GM12878 (cell line): Measurements from ENCODE around the gene SDF4. TPM values are rescaled to one million over a fixed set of nuclear protein-coding genes. Genes with fewer than 3 reads are reported as not detected.

ENCODE experiments used
- BCL11A ChIP-seq: IDR thresholded peaks from 2 replicates; pipeline ENCODE4 v1.6.1; 2011; ENCODE audit warnings: low read depth, low read length
- CBX5 ChIP-seq: sonication (generic); IDR thresholded peaks from 2 replicates; pipeline ENCODE4 v1.6.1; 2016; ENCODE audit warnings: low read depth, moderate library complexity, mild to moderate bottlenecking, inconsistent platforms
- CHD4 ChIP-seq: fragments of 200-600 bp; sonication (generic); IDR thresholded peaks from 2 replicates; pipeline ENCODE4 v1.6.1; 2016; ENCODE audit warnings: mild to moderate bottlenecking
- E4F1 ChIP-seq: fragments of 450-650 bp; IDR thresholded peaks from 2 replicates; pipeline ENCODE4 v1.6.1; 2018; ENCODE audit warnings: borderline replicate concordance, mild to moderate bottlenecking; ENCODE audit not compliant: partially characterized antibody
- IKZF1 ChIP-seq: fragments of 450-650 bp; conservative IDR thresholded peaks from 2 replicates; pipeline ENCODE4 v1.6.1; 2017; ENCODE audit warnings: antibody characterized with exemption, mild to moderate bottlenecking
- IRF4 ChIP-seq: IDR thresholded peaks from 2 replicates; pipeline ENCODE4 v1.6.1; 2011; ENCODE audit warnings: low read depth, low read length
- KDM1A ChIP-seq: fragments of 200-600 bp; sonication (generic); IDR thresholded peaks from 2 replicates; pipeline ENCODE4 v1.6.1; 2016; ENCODE audit warnings: borderline replicate concordance
- MTA2 ChIP-seq: fragments of 450-650 bp; IDR thresholded peaks from 2 replicates; pipeline ENCODE4 v1.6.1; 2016; ENCODE audit warnings: low read depth, mild to moderate bottlenecking, moderate library complexity
- NBN ChIP-seq: fragments of 450-650 bp; IDR thresholded peaks from 2 replicates; pipeline ENCODE4 v1.6.1; 2016
- NR2F1 ChIP-seq: fragments of 450-650 bp; conservative IDR thresholded peaks from 2 replicates; pipeline ENCODE4 v1.6.1; 2017; ENCODE audit warnings: mild to moderate bottlenecking
- PBX3 ChIP-seq: IDR thresholded peaks from 2 replicates; pipeline ENCODE4 v1.6.1; 2011; ENCODE audit warnings: mild to moderate bottlenecking, low read depth, low read length, moderate library complexity; ENCODE audit not compliant: insufficient replicate concordance
- PKNOX1 ChIP-seq: fragments of 450-650 bp; IDR thresholded peaks from 2 replicates; pipeline ENCODE4 v1.6.1; 2016; ENCODE audit warnings: mild to moderate bottlenecking
- RFX5 ChIP-seq: IDR thresholded peaks from 2 replicates; pipeline ENCODE4 v1.6.1; 2011; ENCODE audit warnings: low read depth, low read length, improper control_type of control experiment
- SRF ChIP-seq, 2 experiments: IDR thresholded peaks; 2 replicates each; pipeline ENCODE4 v1.6.1; 2011; ENCODE audit warnings: low read depth in 2 of 2, low read length in 2 of 2, mild to moderate bottlenecking in 1 of 2, moderate library complexity in 1 of 2
- SUPT20H ChIP-seq: IDR thresholded peaks from 2 replicates; pipeline ENCODE4 v1.6.1; 2011; ENCODE audit warnings: low read depth, mild to moderate bottlenecking, low read length, moderate library complexity, borderline replicate concordance; ENCODE audit not compliant: control insufficient read depth
- SUZ12 ChIP-seq: fragments of 200-600 bp; sonication (generic); IDR thresholded peaks from one replicate; pipeline ENCODE4 v1.6.1; 2018; ENCODE audit warnings: antibody characterized with exemption, mild to moderate bottlenecking; ENCODE audit not compliant: unreplicated experiment
- TARDBP ChIP-seq: IDR thresholded peaks from 2 replicates; pipeline ENCODE4 v1.6.1; 2016; ENCODE audit warnings: borderline replicate concordance
- USF2 ChIP-seq: IDR thresholded peaks from 2 replicates; pipeline ENCODE4 v1.6.1; 2011; ENCODE audit warnings: low read depth, low read length, improper control_type of control experiment, borderline replicate concordance
- ZBTB11 ChIP-seq: fragments of 450-650 bp; formaldehyde crosslinking; IDR thresholded peaks from 2 replicates; pipeline ENCODE4 v1.5.0; 2022; ENCODE audit warnings: mild to moderate bottlenecking, missing genetic modification characterization
- ZNF207 ChIP-seq: fragments of 450-650 bp; IDR thresholded peaks from 2 replicates; pipeline ENCODE4 v1.6.1; 2014; ENCODE audit warnings: antibody characterized with exemption, mild to moderate bottlenecking, borderline replicate concordance
- ZNF274 ChIP-seq: IDR thresholded peaks from one replicate; pipeline ENCODE4 v1.8.0; 2011; ENCODE audit not compliant: insufficient read length, insufficient read depth
- ZNF622 ChIP-seq: fragments of 450-650 bp; IDR thresholded peaks from 2 replicates; pipeline ENCODE4 v1.6.1; 2017; ENCODE audit warnings: mild to moderate bottlenecking, inconsistent platforms
- polyA plus RNA-seq, 11 experiments: library from polyadenylated mRNA; depleted of rRNA in 4 of 11; unstranded in 6 of 11; stranded (reverse) in 5 of 11; fragments of >200 nt; fragmentation: Nextera tagmentation in 4 of 11; fragmentation: Illumina TruSeq in 1 of 11; extraction: Ambion mirVana in 4 of 11; extraction: Trizol in 1 of 11; gene quantifications; 1 replicate in 1 of 11; 2 replicates in 10 of 11; pipeline versions ENCODE4 v1.2.1 to v1.2.3, GENCODE V29; 2011 to 2016; ENCODE audit warnings: inconsistent platforms in 2 of 11, missing spikeins in 2 of 11, low read depth in 1 of 11
- total RNA-seq, 4 experiments: library from RNA; depleted of rRNA in 3 of 4; stranded (reverse); fragments of >200 nt in 3 of 4; fragmentation: Illumina TruSeq in 1 of 4; extraction: Trizol in 1 of 4; gene quantifications; 2 replicates each; pipeline versions ENCODE4 v1.2.1 to v1.2.3, GENCODE V29; 2013 to 2021

The SDF4 gene
- total and polyA plus RNA-seq, 10 of the 15 experiments (the other 5 are each of a cell fraction or from before 2014, with no cell fraction given) = 0.44 to 97.2 (median 40.2) TPM

- TF ChIP-seq ZBTB11 (CRISPR knock-in tag) (no peak), ZNF207 (no peak), PKNOX1 (no peak), CHD4 (no peak), RFX5 (no peak), KDM1A (no peak), USF2 (no peak), MTA2 (peak; percentile 53; the same call in 1 of the 2 replicates), NR2F1 (peak; percentile 54), NBN (0 out of 2 replicates have a peak, but pooled peaks have one; percentile 38), ZNF622 (no peak), IKZF1 (peak; percentile 63), ZNF274 (no peak), E4F1 (no peak), CBX5 (no peak), SRF (IDR thresholded peaks at IDR 0.05; ENCODE audit: low read depth in 2 of 2, low read length in 2 of 2) (no peak), BCL11A (no peak), TARDBP (no peak), SUZ12 (no peak), IRF4 (no peak), SUPT20H (no peak), PBX3 (no peak)
These were observed 18.9 kb downstream of the SDF4 start (continued) for GRCh38 chr1:1212780-1213344.
